ENCODE measurements around the gene ARHGEF2. TPM values are rescaled to one million over a fixed set of nuclear protein-coding genes. Genes with fewer than 3 reads are reported as not detected.

ARHGEF2 gene
- total and polyA plus RNA-seq, 9 of the 15 experiments (the other 6 are each of a cell fraction or from before 2014, with no cell fraction given) = 7.1 to 162 (median 62.2) TPM

DNA sequence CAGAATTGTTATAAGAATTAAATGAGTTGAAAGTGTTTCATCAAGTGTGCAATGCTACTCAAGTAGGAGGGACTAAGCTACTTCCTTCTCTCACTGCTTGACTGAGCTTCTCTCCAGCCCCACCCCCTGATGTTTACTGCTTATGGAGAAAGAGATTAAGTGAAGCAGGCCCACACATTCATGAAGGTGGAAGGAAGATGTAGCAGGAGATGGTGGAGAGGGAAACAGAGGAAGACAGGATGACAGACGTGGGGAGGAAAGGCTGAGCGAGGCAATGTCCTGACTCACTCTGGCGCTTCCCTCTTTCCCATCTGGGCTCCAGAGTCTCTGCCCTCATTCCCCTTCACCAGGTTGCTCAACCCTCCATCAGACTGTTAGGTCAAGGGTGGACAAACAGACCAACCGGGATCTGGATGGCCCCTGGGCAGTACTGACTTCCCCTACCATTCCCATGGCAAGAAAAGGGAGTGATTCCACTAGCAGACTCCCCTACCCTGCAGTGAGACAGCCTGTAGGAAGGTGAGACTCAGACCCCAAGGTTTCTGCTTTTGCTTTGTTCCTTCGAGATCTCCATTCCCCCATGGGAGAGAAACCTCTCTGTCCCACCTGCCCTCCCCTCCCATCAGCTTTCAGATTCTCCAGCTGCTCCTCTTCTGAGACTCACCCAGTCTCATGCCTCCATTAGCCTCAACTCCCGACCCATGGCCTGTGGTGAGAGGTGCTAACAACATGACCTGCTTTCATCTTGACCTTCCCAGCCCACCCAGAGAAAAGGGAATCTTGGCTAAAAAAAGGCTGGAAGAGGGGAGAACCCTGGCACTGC is 3.1 kb upstream of the ARHGEF2 start (continued):
- no peak for TF ChIP-seq PBX2 (CRISPR knock-in tag; IDR thresholded peaks at IDR 0.05; ENCODE audit: low read depth)
- TF ChIP-seq PBX2 (tag; conservative IDR thresholded peaks at IDR 0.05; ENCODE audit: low read depth) = no peak
- TF ChIP-seq ZNF347 (CRISPR knock-in tag; IDR thresholded peaks at IDR 0.05; ENCODE audit: low read depth) = no peak
- TF ChIP-seq NFE2L1 (tag; IDR thresholded peaks at IDR 0.05; ENCODE audit: borderline replicate concordance, low read depth) = no peak
- no peak for TF ChIP-seq MTA3 (IDR thresholded peaks at IDR 0.05; ENCODE audit: borderline replicate concordance)
- TF ChIP-seq KDM4B (IDR thresholded peaks at IDR 0.05; ENCODE audit: borderline replicate concordance in 2 of 2, low read depth in 1 of 2) = no peak
- no peak for TF ChIP-seq RB1 (IDR thresholded peaks at IDR 0.05; ENCODE audit: low read depth)
- TF ChIP-seq, protein P1, sequence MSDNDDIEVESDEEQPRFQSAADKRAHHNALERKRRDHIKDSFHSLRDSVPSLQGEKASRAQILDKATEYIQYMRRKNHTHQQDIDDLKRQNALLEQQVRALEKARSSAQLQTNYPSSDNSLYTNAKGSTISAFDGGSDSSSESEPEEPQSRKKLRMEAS (CRISPR knock-in tag; IDR thresholded peaks at IDR 0.05) = 0 out of 2 replicates have a peak, but pooled peaks have one; percentile 14
- TF ChIP-seq KLF13 (tag; IDR thresholded peaks at IDR 0.05; ENCODE audit: borderline replicate concordance, low read depth) = no peak
- TF ChIP-seq NR2C1 (IDR thresholded peaks at IDR 0.05) = no peak
- peak; percentile 37; the same call in 1 of the 2 replicates for TF ChIP-seq NR2C1 (tag; IDR thresholded peaks at IDR 0.05)
- TF ChIP-seq ZNF134 (CRISPR knock-in tag; conservative IDR thresholded peaks at IDR 0.05) = 0 out of 2 replicates have a peak, but pooled peaks have one; percentile 29
- no peak for TF ChIP-seq E2F1 (CRISPR knock-in tag; IDR thresholded peaks at IDR 0.05)
- no peak for TF ChIP-seq BMI1 (IDR thresholded peaks at IDR 0.05; ENCODE audit: low read length)
- no peak for TF ChIP-seq ZNF232 (CRISPR knock-in tag; IDR thresholded peaks at IDR 0.05)
- 0 out of 2 replicates have a peak, but pooled peaks have one; percentile 38 for TF ChIP-seq ZEB2 (IDR thresholded peaks at IDR 0.05)
- TF ChIP-seq, protein P2, sequence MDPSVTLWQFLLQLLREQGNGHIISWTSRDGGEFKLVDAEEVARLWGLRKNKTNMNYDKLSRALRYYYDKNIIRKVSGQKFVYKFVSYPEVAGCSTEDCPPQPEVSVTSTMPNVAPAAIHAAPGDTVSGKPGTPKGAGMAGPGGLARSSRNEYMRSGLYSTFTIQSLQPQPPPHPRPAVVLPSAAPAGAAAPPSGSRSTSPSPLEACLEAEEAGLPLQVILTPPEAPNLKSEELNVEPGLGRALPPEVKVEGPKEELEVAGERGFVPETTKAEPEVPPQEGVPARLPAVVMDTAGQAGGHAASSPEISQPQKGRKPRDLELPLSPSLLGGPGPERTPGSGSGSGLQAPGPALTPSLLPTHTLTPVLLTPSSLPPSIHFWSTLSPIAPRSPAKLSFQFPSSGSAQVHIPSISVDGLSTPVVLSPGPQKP (CRISPR knock-in tag; IDR thresholded peaks at IDR 0.05) = no peak
- TF ChIP-seq CEBPG (CRISPR knock-in tag; IDR thresholded peaks at IDR 0.05) = no peak
- TF ChIP-seq CEBPG (tag; conservative IDR thresholded peaks at IDR 0.05 in 1 of 2, IDR thresholded peaks at IDR 0.05 in 1 of 2) = peak in 1 of 2 experiments; percentile 44; a peak in 1 of 4 replicates
- no peak for TF ChIP-seq HMG20B (CRISPR knock-in tag; IDR thresholded peaks at IDR 0.05)
- TF ChIP-seq PHF21A (IDR thresholded peaks at IDR 0.05; ENCODE audit: borderline replicate concordance, low read depth) = no peak
- TF ChIP-seq GTF2F1 (IDR thresholded peaks at IDR 0.05; ENCODE audit: low read depth, low read length) = no peak

All from K562 (cell line).